SK-N-MC (cell line): ENCODE measurements around the gene TUBB4A.

Experiments
- EZH2 ChIP-seq: fragments of 200-600 bp; sonication (generic); IDR thresholded peaks from one replicate; pipeline ENCODE4 v1.6.1; 2017; ENCODE audit warnings: antibody characterized with exemption
- POLR2AphosphoS5 ChIP-seq: IDR thresholded peaks from 2 replicates; pipeline ENCODE4 v1.6.1; 2012; ENCODE audit warnings: mild to moderate bottlenecking, low read depth, low read length, borderline replicate concordance

GRCh38 chr19:6467384-6467783 is 34.7 kb downstream of the TUBB4A start:
- TF ChIP-seq POLR2AphosphoS5 (no peak), EZH2 (no peak)
